ENCODE results near the gene RAB40C. TPM values are rescaled to one million over a fixed set of nuclear protein-coding genes. Genes with fewer than 3 reads are reported as not detected.

Gene RAB40C
- total RNA-seq, 1 donor from 2014 or later, result 6.0 TPM

GRCh38 chr16:561957-562938 lies 27.6 kb upstream of the RAB40C start:
- H3K27ac Mint-ChIP-seq, result peak overlapping the region; percentile 27
- Histone ChIP-seq H3K27me3 (peaks cover 68% of the 10 kb centered on the region), H3F3A (ENCODE audit: low read depth) (peaks cover 8% of the 10 kb centered on the region), H3K9me3 (ENCODE audit: low read depth) (no peaks in the 10 kb centered on the region), H3K27ac (no peak overlapping the region), H3K4me3 (no peak overlapping the region), H3K36me3 (no peaks in the 10 kb centered on the region), H2AFZ (replicated peaks) (no peak overlapping the region), H3K4me2 (no peak overlapping the region), H3K9ac (no peak overlapping the region), H3K79me2 (ENCODE audit: low read depth) (no peaks in the 10 kb centered on the region), H4K20me1 (ENCODE audit: low read depth) (peaks cover 10% of the 10 kb centered on the region), H3K4me1 (peaks cover 11% of the 10 kb centered on the region)
- H3K4me3 Mint-ChIP-seq, result no peak overlapping the region
- DNase-seq (ENCODE audit: low spot score), result no peak
- peaks cover 19% of the 10 kb centered on the region for H3K4me1 Mint-ChIP-seq
- no peak for TF ChIP-seq EZH2phosphoT487 (IDR thresholded peaks at IDR 0.05)
- TF ChIP-seq EZH2 (IDR thresholded peaks at IDR 0.05), result no peak
- TF ChIP-seq, protein P1, sequence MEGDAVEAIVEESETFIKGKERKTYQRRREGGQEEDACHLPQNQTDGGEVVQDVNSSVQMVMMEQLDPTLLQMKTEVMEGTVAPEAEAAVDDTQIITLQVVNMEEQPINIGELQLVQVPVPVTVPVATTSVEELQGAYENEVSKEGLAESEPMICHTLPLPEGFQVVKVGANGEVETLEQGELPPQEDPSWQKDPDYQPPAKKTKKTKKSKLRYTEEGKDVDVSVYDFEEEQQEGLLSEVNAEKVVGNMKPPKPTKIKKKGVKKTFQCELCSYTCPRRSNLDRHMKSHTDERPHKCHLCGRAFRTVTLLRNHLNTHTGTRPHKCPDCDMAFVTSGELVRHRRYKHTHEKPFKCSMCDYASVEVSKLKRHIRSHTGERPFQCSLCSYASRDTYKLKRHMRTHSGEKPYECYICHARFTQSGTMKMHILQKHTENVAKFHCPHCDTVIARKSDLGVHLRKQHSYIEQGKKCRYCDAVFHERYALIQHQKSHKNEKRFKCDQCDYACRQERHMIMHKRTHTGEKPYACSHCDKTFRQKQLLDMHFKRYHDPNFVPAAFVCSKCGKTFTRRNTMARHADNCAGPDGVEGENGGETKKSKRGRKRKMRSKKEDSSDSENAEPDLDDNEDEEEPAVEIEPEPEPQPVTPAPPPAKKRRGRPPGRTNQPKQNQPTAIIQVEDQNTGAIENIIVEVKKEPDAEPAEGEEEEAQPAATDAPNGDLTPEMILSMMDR (IDR thresholded peaks at IDR 0.05), result no peak
- peaks cover 2% of the 10 kb centered on the region for H3K9me3 Mint-ChIP-seq
- peaks cover 22% of the 10 kb centered on the region for H3K27me3 Mint-ChIP-seq (ENCODE audit: insufficient read depth, low read depth)
- H3K36me3 Mint-ChIP-seq, result no peaks in the 10 kb centered on the region

DNA sequence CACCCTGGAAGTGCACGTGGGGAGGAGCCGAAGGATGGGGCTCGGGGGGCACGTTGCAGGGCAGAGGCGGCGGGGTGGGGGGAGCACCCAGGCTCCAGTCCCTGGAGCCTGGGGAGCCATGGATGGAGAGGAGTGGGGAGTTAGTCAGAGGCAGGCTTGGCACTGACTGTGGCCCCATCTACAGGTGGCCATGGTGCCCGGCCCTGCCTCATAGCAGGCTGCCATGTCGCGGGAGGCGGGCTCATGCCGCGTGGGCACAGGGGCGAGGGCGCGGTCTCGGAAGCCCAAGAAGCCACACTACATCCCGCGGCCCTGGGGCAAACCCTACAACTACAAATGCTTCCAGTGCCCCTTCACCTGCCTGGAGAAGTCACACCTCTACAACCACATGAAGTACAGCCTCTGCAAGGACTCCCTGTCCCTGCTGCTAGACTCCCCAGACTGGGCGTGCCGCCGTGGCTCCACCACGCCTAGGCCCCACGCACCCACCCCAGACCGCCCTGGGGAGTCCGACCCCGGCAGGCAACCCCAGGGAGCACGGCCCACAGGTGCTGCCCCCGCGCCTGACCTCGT lies 26.7 kb upstream of the RAB40C start:
- H3F3A ChIP-seq (ENCODE audit: low read depth), result peaks cover 8% of the 10 kb centered on the region
- peaks cover 59% of the 10 kb centered on the region for H3K27me3 ChIP-seq
- H3K27me3 Mint-ChIP-seq (ENCODE audit: insufficient read depth, low read depth), result peaks cover 20% of the 10 kb centered on the region
- H3K36me3 Mint-ChIP-seq, result no peaks in the 10 kb centered on the region
- peaks cover 10% of the 10 kb centered on the region for H4K20me1 ChIP-seq (ENCODE audit: low read depth)
- no peak for TF ChIP-seq EZH2 (IDR thresholded peaks at IDR 0.05)
- TF ChIP-seq, protein P1 (IDR thresholded peaks at IDR 0.05), result no peak
- peaks cover 19% of the 10 kb centered on the region for H3K4me1 Mint-ChIP-seq
- no peaks in the 10 kb centered on the region for H3K36me3 ChIP-seq
- no peak overlapping the region for H3K4me3 ChIP-seq
- H3K4me1 ChIP-seq, result peaks cover 11% of the 10 kb centered on the region
- no peak overlapping the region for H3K4me3 Mint-ChIP-seq
- no peak overlapping the region for H3K27ac ChIP-seq
- no peak overlapping the region for H3K27ac Mint-ChIP-seq
- H3K9me3 ChIP-seq (ENCODE audit: low read depth), result no peaks in the 10 kb centered on the region
- no peak for DNase-seq (ENCODE audit: low spot score)
- no peak overlapping the region for H3K4me2 ChIP-seq
- no peaks in the 10 kb centered on the region for H3K79me2 ChIP-seq (ENCODE audit: low read depth)
- H3K9ac ChIP-seq, result no peak overlapping the region
- peaks cover 2% of the 10 kb centered on the region for H3K9me3 Mint-ChIP-seq
- H2AFZ ChIP-seq (replicated peaks), result no peak overlapping the region

GRCh38 chr16:564690-565418 lies 25.0 kb upstream of the RAB40C start:
- Histone ChIP-seq H3K4me2 (no peak overlapping the region), H4K20me1 (ENCODE audit: low read depth) (peaks cover under 1% of the 10 kb centered on the region), H3K27ac (no peak overlapping the region), H3F3A (ENCODE audit: low read depth) (peaks cover 5% of the 10 kb centered on the region), H3K27me3 (peaks cover 42% of the 10 kb centered on the region), H3K79me2 (ENCODE audit: low read depth) (no peaks in the 10 kb centered on the region), H3K4me3 (no peak overlapping the region), H2AFZ (replicated peaks) (no peak overlapping the region), H3K36me3 (no peaks in the 10 kb centered on the region), H3K9me3 (ENCODE audit: low read depth) (no peaks in the 10 kb centered on the region), H3K4me1 (peaks cover 13% of the 10 kb centered on the region), H3K9ac (no peak overlapping the region)
- DNase-seq (ENCODE audit: low spot score), result no peak
- TF ChIP-seq, protein P1 (IDR thresholded peaks at IDR 0.05), result no peak
- no peak for TF ChIP-seq EZH2phosphoT487 (IDR thresholded peaks at IDR 0.05)
- no peak for TF ChIP-seq EZH2 (IDR thresholded peaks at IDR 0.05)
- Mint-ChIP-seq H3K27me3 (ENCODE audit: insufficient read depth, low read depth) (peaks cover 9% of the 10 kb centered on the region), H3K4me3 (no peak overlapping the region), H3K9me3 (peaks cover 2% of the 10 kb centered on the region), H3K4me1 (peaks cover 25% of the 10 kb centered on the region), H3K27ac (no peak overlapping the region), H3K36me3 (no peaks in the 10 kb centered on the region)

Data from neural progenitor cell (in vitro differentiated cells).